HG02798 (cell line): ENCODE data around the gene ATP11A.
A peak's percentile ranks its signal among the peaks of the same experiment; 100 is the strongest.
"Not testable (repeated sequence)": the region's sequence is repeated elsewhere in the genome, so short reads cannot be mapped to it uniquely, and the experiment has no call there.

ENCODE experiments used
- ATAC-seq: cut with Tn5 transposase; IDR thresholded peaks from one replicate; pipeline ENCODE4 v1.9.1; 2021; ENCODE audit warnings: mild to moderate bottlenecking; ENCODE audit not compliant: unreplicated experiment, poor library complexity

ATP11A gene

DNA sequence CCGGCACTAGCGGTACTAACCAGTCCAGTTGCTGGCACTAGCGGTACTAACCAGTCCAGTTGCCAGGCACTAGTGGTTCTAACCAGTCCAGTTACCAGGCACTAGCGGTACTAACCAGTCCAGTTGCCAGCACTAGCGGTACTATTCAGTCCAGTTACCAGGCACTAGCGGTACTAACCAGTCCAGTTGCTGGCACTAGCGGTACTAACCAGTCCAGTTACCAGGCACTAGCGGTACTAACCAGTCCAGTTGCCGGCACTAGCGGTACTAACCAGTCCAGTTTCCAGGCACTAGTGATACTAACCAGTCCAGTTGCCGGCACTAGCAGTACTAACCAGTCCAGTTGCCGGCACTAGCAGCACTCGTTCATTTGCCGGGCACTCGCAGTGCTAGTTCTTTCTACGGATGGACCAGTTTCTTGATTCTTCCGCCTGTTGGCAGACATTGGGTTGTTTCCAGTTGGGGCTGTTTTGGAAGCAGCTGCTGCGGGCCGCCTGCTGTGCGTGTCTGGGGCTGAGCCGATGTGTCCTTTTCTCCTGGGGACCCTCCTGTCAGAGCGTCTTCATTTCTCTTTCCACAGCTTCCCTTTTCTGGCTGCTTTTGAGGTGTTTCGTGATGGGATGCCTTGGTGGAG lies 155.8 kb downstream of the ATP11A start:
- no peak for ATAC-seq

DNA sequence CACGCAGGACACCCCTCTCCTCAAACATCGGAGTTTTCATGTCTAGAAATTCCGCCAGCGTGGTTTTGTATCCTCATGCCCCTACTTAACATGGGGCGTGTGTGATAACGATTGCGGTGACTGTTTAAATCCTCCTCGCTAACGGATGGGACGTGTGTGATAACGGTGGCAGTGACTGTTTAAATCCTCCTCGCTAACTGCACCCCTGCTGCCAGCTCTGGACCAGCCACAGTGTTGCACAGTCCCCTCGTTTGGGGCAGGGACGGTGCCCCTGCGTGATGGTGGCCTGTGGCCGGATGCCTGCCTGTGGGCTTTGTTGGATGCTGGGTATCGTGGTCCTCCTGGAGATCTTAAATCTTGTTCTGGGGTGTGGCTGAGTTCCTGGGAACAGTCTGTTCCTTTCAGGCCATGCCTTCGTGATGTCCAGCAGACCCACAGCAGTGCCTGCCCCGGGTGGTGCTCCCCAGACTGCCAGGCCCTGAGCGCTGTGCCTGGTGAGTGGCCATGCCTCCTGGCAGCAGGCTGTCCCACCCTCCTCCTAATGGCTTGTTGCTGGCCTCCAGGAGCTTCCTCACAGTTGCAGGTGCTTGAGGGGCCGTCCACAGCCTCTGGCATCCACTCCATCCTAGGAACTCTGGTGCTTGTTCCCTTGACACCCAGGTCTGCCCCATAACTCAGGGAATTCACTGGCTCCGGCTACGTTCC lies 156.7 kb downstream of the ATP11A start:
- ATAC-seq = no peak

DNA sequence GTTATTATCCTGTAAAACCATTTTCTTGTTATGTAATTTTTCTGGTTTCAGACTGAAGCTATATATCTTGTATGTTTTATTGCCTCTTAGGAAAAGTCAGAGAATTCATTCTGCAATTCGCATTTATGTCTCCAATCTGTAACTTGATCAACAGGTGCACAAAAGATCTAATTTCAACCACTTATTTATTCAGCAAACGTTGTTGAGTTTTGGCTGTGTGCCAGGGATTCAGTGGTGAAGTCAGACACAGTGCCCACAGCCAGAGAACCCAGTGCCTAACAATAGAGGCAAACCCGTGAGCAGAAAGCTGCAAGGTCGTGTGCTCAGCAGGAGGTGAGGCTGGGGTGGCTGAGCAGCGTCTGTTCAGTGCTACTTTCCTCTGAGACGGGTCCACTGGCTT lies 159.7 kb downstream of the ATP11A start:
- ATAC-seq = no peak

DNA sequence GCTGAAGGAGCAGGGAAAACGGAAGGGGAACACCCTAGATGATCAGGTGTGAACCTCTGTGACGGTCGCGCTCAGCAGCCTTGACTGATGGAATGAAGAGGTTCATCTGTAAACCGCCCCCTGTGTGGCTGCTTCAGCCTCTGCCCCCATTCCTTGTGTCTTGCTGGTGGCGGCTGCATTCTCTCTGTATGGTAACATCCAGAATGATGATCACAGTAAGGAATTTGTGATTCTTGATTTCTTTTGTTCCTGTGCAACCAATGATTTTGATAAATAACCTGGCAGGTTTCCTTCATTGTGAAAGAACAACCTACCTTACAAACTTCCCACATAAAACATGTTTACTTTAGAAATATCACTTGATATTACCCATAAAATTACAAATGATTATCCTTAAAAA lies 160.4 kb downstream of the ATP11A start:
- no peak for ATAC-seq

DNA sequence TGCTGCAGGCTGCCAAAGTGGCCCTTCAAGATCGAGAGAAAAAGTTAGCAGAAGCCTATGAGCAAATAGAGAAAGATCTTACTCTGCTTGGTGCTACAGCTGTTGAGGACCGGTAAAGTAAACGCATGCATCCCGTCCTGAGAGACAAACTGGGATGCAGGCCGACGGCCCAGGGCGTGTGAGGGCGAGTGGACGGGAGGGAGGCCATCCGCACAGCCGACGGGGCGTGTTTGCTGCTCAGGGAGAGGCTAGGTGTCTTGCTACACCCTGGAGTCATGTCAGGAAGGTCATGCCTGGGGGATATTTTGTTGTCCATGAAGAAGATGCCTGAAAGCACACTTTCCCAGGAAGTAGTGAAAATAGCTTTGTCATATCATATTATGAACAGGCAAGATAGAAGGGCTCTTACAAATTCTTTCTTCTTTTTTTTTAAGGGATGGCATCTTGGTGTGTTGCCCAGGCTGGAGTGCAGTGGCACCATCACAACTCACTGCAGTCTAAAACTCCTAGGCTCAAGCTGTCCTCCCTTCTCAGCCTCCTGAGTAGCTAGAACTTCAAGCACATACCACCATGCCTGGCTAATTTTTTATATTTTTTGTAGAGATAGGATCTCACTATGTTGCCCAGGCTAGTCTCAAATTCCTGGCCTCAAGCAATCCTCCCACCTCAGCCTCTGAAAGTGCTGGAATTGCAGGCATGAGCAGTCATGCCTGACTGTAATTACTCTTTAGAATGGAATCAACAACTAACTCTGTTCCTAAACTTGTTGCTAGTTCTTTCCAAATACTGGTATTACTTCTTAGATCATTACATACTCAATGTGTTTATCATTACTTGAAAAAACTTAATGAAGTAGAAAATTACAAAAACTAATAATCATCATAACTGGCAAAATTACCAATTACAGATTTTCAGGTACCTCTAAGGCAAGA lies 161.5 kb downstream of the ATP11A start:
- ATAC-seq = no peak

DNA sequence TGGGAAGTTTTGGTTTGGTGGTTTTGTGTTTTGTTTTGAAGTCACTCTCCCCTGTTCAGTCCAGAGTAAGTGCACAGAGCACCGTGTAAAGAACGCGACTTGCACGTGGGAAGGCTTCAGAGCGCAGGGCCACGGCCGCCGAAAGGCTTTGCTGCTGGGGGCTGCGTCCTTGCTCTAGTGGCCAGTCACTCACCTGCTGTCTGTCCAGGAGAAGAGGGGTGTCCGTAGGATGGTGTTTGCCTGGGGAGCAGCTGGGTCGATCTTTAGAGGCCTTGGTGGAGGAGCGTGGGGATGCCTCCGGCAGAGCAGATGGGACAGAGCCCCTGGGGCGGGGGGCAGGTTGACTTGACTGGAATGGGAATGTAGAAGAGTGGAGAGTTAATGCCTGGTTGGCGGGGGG lies 162.6 kb downstream of the ATP11A start:
- ATAC-seq = no peak

DNA sequence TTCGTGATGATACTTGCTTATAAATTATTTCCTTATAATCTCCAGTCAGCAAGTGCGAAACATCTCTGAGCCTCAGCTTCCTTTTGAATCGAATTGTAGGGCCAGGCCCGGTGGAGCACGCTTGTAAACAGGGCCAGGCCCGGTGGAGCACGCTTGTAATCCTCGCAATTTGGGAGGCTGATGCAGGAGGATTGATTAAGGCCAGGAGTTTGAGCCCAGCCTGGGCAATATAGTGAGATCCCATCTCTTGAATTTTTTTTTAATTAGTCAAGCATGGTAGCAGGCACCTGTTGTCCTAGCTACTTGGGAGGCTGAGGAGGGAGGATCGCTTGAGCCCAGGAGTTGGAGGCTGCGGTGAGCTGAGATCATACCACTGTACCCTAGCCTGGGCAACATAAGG lies 163.0 kb downstream of the ATP11A start:
- no peak for ATAC-seq

DNA sequence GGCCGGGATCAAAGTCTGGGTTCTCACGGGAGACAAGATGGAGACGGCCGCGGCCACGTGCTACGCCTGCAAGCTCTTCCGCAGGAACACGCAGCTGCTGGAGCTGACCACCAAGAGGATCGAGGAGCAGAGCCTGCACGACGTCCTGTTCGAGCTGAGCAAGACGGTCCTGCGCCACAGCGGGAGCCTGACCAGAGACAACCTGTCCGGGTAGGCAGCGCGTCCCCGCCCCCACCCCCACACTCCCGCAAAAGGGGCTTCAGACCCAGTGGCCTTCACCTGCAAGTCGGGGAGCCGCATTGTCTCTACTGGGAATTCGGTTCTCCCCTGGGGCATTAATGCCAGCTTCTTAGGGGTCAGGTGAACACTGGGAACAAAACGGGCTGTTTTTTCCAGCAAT lies 164.5 kb downstream of the ATP11A start:
- no peak for ATAC-seq

DNA sequence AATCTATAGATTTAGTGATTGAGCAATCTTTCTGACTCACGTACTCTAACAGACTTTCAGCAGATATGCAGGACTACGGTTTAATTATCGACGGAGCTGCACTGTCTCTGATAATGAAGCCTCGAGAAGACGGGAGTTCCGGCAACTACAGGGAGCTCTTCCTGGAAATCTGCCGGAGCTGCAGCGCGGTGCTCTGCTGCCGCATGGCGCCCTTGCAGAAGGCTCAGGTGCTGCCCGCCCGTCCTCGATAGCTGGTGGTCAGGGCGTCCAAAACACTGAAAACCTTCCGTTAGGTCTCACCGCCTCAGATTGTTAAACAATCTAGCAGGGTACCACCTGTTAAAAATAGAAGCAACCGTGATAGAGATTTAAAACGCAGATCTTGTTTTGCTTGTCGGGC lies 166.0 kb downstream of the ATP11A start:
- no peak for ATAC-seq

DNA sequence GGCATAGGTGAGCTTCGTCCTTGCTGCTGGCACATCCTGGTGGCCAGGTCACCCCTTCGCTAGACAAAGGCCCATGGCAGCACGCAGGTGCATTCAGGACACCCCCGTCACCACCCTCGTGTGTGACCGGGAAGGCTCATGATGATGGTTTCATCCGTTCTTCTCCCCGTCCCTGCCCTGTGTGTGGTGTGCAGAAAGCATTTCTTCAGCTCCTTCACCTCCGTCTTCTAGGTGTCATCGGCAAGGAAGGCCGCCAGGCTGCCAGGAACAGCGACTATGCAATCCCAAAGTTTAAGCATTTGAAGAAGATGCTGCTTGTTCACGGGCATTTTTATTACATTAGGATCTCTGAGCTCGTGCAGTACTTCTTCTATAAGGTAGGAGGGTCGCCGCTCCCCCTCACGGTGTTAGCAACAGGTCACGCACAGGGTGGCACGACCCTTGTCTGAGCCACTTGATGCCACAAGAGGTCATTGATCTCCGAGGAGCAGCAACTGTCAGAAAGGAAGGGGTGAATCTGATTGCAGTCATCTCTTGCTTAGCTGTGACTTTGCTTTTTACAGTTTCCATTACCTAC lies 168.2 kb downstream of the ATP11A start:
- no peak for ATAC-seq

DNA sequence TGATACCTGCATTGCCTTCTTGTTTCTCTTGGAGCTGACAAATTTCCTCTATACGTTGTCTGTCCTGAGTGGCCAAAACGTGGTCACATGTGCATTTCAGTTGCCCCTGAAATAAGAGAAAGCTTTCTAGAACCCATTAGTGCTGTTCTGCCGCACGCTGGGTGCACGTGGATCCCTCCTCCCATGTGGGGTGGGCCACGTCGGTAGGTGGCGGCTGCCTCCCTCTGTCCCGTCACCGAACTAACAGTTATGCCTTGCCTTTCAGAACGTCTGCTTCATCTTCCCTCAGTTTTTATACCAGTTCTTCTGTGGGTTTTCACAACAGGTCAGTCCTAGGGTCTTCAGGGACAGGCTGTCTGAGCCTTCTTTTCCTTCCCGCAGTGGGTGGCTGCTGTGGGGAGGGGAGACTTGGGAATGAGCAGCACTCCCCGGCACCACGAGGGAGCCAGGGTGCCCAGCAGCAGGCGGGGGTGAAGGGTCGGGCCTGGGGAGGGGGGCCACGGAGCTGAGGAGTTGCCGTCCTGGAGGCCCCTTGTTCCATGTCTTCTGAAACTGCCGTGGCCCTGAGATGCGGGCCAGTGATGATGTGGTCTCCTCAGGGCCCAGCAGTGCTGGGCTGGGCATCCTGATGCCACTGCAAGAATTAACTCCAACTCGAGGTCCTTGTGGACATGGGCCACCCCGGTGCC lies 169.4 kb downstream of the ATP11A start:
- ATAC-seq = no peak

DNA sequence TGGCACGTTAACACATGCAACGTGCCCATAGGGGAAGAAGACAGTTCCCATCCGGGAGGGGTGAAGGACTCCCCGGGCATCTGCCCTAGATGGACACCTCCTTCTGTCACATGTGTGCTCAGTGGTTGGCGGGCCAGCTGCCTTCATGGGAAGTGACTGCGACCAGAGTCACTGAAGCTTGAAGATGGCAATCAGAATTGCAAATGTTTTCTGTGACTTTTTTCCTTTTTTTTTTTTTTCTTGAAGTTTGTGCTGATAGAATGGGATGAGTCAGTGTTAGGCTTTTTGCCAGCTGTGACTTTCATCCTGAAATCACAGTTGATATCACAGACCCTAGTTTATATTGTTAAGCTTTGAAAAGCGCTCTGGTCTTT lies 170.0 kb downstream of the ATP11A start:
- ATAC-seq = peak; percentile 73

DNA sequence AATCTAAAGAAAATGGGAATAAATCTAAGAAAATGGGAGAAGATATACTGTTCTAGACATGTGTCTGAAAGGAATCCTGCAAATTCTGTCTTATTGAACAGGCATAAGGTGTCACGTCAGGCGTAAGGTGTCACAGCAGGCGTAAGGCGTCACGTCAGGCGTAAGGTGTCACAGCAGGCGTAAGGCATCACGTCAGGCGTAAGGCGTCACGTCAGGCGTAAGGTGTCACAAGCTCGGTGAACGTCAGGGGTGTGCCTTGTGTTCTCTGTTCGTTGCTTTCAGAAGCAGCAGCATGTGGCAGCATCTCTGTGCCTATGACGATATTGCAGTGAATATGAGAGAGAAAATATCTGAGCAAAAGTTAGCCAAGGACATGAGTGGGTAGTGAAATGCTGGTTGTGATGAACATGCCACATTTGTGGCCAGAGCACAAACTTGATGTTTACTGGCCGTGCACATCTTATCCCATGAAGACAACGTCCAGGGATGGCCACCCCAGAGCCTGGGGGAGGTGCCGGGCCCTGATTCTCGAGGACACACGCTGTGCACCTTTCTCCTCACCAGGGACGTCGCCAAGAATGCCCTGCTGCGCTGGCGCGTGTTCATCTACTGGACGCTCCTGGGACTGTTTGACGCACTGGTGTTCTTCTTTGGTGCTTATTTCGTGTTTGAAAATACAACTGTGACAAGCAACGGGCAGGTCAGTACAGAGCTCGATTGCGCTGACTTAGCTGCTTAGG lies 172.2 kb downstream of the ATP11A start:
- ATAC-seq = no peak

DNA sequence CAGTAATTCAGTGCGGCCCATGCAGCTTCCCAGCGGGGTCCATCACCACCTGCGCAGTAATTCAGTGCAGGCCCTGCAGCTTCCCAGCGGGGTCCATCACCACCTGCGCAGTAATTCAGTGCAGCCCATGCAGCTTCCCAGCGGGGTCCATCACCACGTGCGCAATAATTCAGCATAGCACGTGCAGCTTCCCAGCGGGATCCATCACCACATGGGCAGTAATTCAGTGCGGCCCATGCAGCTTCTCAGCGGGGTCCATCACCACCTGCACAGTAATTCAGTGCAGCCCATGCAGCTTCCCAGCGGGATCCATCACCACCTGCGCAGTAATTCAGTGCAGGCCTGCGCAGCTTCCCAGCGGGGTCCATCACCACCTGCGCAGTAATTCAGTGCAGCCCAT lies 173.5 kb downstream of the ATP11A start:
- ATAC-seq = not testable (repeated sequence)

DNA sequence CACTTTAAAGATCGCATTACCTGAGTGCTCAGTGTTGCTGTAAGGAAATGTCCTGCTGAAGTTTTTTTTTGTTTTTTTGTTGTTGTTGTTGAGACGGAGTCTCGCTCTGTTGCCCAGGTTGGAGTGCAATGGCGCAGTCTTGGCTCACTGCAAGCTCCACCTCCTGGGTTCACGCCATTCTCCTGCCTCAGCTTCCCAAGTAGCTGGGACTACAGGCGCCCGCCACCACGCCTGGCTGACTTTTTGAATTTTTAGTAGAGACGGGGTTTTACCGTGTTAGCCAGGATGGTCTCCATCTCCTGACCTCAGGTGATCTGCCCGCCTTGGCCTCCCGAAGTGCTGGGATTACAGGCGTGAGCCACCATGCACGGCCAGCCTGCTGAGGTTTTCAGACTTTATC lies 175.6 kb downstream of the ATP11A start:
- not testable (repeated sequence) for ATAC-seq

DNA sequence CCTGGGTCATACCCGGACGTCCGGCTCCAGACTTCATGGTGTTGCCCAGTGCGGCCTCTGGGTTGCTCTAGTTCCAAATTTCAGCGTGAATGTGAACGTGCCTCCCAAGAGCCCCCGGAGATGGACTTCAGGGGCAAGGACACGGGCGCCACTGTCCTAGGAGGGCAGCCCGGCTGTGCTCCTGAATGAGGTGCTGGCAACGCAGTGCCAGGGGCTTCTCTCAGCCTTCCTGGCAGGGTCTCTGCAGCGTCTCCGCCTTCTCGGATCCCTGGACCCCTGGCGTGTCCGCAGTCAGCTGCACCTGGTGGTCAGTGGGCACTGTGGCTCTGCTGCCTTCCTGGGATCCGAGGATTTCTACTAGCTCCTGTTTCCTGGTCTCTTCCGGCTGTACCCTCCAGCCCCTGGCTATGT lies 177.5 kb downstream of the ATP11A start:
- no peak for ATAC-seq

DNA sequence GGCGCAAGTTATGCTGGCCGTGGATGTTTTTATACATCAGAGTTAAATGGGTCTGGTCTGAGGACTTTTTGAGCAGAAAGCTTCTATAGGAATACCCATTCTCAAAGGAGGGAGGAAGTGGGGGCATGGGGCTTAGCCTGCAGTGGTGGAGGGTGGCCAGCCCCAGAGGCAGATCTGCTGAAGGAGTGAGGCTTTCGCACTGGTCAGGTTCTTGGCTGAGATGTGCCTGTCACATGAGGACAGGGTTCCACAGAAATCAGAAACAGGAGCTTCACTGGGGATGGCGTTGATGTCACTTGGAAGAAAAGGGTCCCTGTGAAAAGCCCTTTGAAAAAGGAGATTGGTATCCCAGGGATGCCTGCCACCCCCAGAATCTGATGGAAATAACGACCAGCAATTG lies 178.5 kb downstream of the ATP11A start:
- no peak for ATAC-seq

DNA sequence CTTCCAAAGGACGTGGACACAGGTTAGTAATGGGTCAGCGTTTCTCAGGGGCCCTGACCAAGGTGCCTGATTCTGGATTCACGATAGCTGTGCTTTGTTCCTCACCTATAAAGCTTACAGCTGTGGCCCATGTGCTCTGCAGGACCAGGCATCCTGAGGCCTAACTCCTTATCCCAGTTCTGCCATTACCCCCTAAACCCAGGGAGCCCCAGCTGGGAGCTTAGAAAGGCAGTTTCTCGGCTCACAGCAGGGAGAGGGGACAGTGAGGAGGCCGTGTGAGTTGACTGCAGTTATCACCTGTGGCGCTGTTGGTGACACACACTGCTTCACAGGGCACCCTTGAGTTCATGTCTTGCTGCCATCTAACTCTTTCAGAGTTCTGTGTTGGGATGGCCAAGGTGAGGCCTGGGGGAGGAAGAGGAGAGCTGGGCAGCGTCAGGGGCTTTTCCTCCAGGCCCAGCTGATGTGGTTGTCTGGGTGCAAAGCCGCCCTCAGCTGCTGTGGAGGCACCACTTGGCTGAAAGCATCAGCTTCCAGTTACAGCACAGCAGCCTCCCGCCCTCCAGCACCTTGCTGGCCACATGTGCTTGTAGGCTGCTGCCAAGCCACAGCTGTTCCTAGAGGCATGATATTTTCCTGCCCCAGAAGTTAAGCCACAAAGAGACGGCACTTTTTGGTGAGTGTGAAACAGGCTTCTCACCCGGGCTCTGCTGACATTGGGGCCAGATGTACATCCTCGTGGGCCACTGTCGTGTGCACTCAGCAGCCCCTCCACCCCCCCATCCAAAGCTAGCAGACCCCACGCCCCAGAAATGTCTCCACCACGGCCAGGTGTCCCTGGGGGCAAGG lies 179.6 kb downstream of the ATP11A start:
- no peak for ATAC-seq

DNA sequence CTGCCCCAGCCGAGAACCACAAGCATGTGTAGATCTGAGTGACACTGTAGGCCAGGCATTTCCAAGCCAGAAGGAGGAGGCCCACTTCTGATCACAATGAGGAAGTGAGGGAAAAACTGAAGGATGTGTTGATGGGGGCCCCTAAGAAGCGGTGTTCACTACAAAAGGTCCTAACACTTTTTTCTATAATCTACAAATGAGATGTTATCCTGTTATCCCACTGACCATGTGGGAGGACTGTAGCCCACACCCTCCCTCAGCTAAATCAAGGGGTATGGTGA lies 180.2 kb downstream of the ATP11A start:
- ATAC-seq = no peak
